GM04504 (cell line): ENCODE measurements around the gene APCDD1.
A peak's percentile ranks its signal among the peaks of the same experiment; 100 is the strongest.
"Not testable (repeated sequence)": the region's sequence is repeated elsewhere in the genome, so short reads cannot be mapped to it uniquely, and the experiment has no call there.

ENCODE experiments used
- DNase-seq: peaks from one replicate; pipeline ENCODE4 v3.0.0-alpha.2; 2012; ENCODE audit warnings: low read depth

Gene APCDD1

GRCh38 chr18:10463096-10463495, 8.7 kb downstream of the APCDD1 start:
- DNase-seq = no peak

GRCh38 chr18:10463741-10464140, 9.3 kb downstream of the APCDD1 start:
- DNase-seq = no peak

GRCh38 chr18:10464161-10464648, 9.8 kb downstream of the APCDD1 start:
- not testable (repeated sequence) for DNase-seq

GRCh38 chr18:10465174-10465939, 10.9 kb downstream of the APCDD1 start:
- DNase-seq = no peak

- no peak for DNase-seq
These were observed 16.0 kb downstream of the APCDD1 start for GRCh38 chr18:10470429-10470828.

GRCh38 chr18:10471574-10471973, 17.1 kb downstream of the APCDD1 start:
- DNase-seq = no peak

GRCh38 chr18:10473132-10473531, 18.7 kb downstream of the APCDD1 start:
- DNase-seq = no peak

GRCh38 chr18:10474309-10474708, 19.9 kb downstream of the APCDD1 start:
- DNase-seq = no peak

GRCh38 chr18:10475276-10475653, 20.8 kb downstream of the APCDD1 start:
- DNase-seq = no peak

GRCh38 chr18:10475654-10476291, 21.3 kb downstream of the APCDD1 start:
- DNase-seq = no peak

- DNase-seq = peak; percentile 89
These were observed 21.9 kb downstream of the APCDD1 start for GRCh38 chr18:10476338-10476791.

- no peak for DNase-seq
These were observed 22.9 kb downstream of the APCDD1 start for GRCh38 chr18:10477121-10477862.

GRCh38 chr18:10477863-10478260, 23.4 kb downstream of the APCDD1 start:
- DNase-seq = no peak

- DNase-seq = no peak
These were observed 27.4 kb downstream of the APCDD1 start for GRCh38 chr18:10481831-10482230.

GRCh38 chr18:10482363-10482984, 28.0 kb downstream of the APCDD1 start:
- no peak for DNase-seq

GRCh38 chr18:10482985-10483949, 28.8 kb downstream of the APCDD1 start:
- DNase-seq = no peak

GRCh38 chr18:10485475-10485874, 31.0 kb downstream of the APCDD1 start:
- no peak for DNase-seq

- no peak for DNase-seq
These were observed 31.9 kb downstream of the APCDD1 start for GRCh38 chr18:10486362-10486761.

- no peak for DNase-seq
These were observed 32.7 kb downstream of the APCDD1 start for GRCh38 chr18:10487154-10487553.

GRCh38 chr18:10488017-10488416, 33.6 kb downstream of the APCDD1 start:
- no peak for DNase-seq
